HCT116 (cell line): ENCODE results near the gene TNS3. TPM values are rescaled to one million over a fixed set of nuclear protein-coding genes. Genes with fewer than 3 reads are reported as not detected.

ENCODE experiments used
- ATAC-seq: fragments of 200-7000 bp; cut with Tn5 transposase; 2 replicates; pipeline ENCODE4 v1.9.1; 2020; ENCODE audit warnings: mild to moderate bottlenecking, moderate library complexity
- BruUV-seq: library from RNA; stranded (reverse); fragments of 400-500 nt; replicated peaks from 2 replicates; lab custom pipeline; 2021; lab: Mats Ljungman, UMichigan
- CTCF ChIA-PET: fragments of 300-600 bp; sonication (Branson Sonifier 250); formaldehyde crosslinking; loops from one replicate; lab custom pipeline; 2021; ENCODE audit warnings: antibody characterized with exemption; lab: Charles Lee
- POLR2A ChIA-PET: fragments of 300-600, 350-600 bp; sonication (Branson Sonifier 250); formaldehyde crosslinking; loops from one replicate; lab custom pipeline; 2021; ENCODE audit warnings: antibody characterized with exemption; lab: Charles Lee
- RAD21 ChIA-PET, 2 experiments: fragments of 300-600 bp; sonication (Branson Sonifier 250); formaldehyde crosslinking; loops; one replicate each; lab custom pipeline; 2023; ENCODE audit warnings: low total read pairs in 2 of 2; ENCODE audit not compliant: uncharacterized antibody in 2 of 2, unreplicated experiment in 2 of 2, low non-redundant PET in 1 of 2; lab: Charles Lee
- DNase-seq: peaks from one replicate; pipeline ENCODE4 v3.0.0-alpha.2; 2010; ENCODE audit warnings: low read depth, low spot score
- H2AFZ ChIP-seq: fragments of 200-600 bp; shearing (Covaris generic), sonication (generic); 2 replicates; pipeline ENCODE4 v1.6.1; 2017; ENCODE audit warnings: low read depth, mixed run types, mixed read lengths, antibody characterized with exemption, low read length; ENCODE audit not compliant: poor library complexity, severe bottlenecking
- H3K27ac ChIP-seq: 2 replicates; pipeline ENCODE4 v1.5.1; 2012; ENCODE audit warnings: low read depth, low read length
- H3K27me3 ChIP-seq: fragments of 200-600 bp; sonication (generic); 2 replicates; pipeline ENCODE4 v1.6.1; 2016; ENCODE audit warnings: mixed run types, low read length, mixed read lengths; ENCODE audit not compliant: insufficient read depth
- H3K36me3 ChIP-seq, 2 experiments: fragments of 200-500 bp in 1 of 2; fragments of 200-600 bp in 1 of 2; sonication (Bioruptor generic) in 1 of 2; sonication (generic) in 1 of 2; 2 replicates each; pipeline versions ENCODE4 v1.5.1 to v1.6.1; 2014 to 2016; ENCODE audit warnings: low read length in 2 of 2, inconsistent platforms in 1 of 2, mixed read lengths in 1 of 2, mixed run types in 1 of 2; ENCODE audit not compliant: insufficient read depth in 2 of 2, control insufficient read depth in 1 of 2
- H3K4me1 ChIP-seq, 2 experiments: fragments of 200-600 bp in 1 of 2; sonication (generic) in 1 of 2; 2 replicates each; pipeline versions ENCODE4 v1.5.1 to v1.6.1; 2012 to 2017; ENCODE audit warnings: low read length in 2 of 2, inconsistent platforms in 1 of 2, mild to moderate bottlenecking in 1 of 2, mixed read lengths in 1 of 2, mixed run types in 1 of 2, moderate library complexity in 1 of 2; ENCODE audit not compliant: insufficient read depth in 2 of 2, control insufficient read depth in 1 of 2
- H3K4me2 ChIP-seq: fragments of 200-600 bp; sonication (generic); 2 replicates; pipeline ENCODE4 v1.6.1; 2017; ENCODE audit warnings: mixed run types, low read length, mixed read lengths
- H3K4me3 ChIP-seq, 2 experiments: fragments of 200-600 bp in 1 of 2; sonication (generic) in 1 of 2; replicated peaks in 1 of 2; 2 replicates each; pipeline ENCODE4 v1.5.1; 2011 to 2016; ENCODE audit warnings: low read length in 2 of 2, control low read depth in 1 of 2, low read depth in 1 of 2, mild to moderate bottlenecking in 1 of 2, mixed read lengths in 1 of 2, mixed run types in 1 of 2
- H3K79me2 ChIP-seq: fragments of 200-600 bp; sonication (generic); 2 replicates; pipeline ENCODE4 v1.6.1; 2017; ENCODE audit warnings: mild to moderate bottlenecking, mixed run types, low read length, moderate library complexity, mixed read lengths; ENCODE audit not compliant: insufficient read depth
- H3K9ac ChIP-seq: fragments of 200-600 bp; sonication (generic); 2 replicates; pipeline ENCODE4 v1.6.1; 2016; ENCODE audit warnings: low read length, mixed read lengths
- H3K9me2 ChIP-seq: fragments of 200-600 bp; sonication (generic), shearing (Covaris generic); 2 replicates; pipeline ENCODE4 v1.6.1; 2017; ENCODE audit warnings: mixed run types, mild to moderate bottlenecking, moderate library complexity; ENCODE audit not compliant: insufficient read depth
- H3K9me3 ChIP-seq, 2 experiments: fragments of 200-500 bp in 1 of 2; fragments of 200-600 bp in 1 of 2; sonication (Bioruptor generic) in 1 of 2; sonication (generic) in 1 of 2; 2 replicates each; pipeline ENCODE4 v1.6.1; 2014 to 2017; ENCODE audit warnings: low read length in 2 of 2, mixed read lengths in 2 of 2, inconsistent platforms in 1 of 2, low read depth in 1 of 2, mild to moderate bottlenecking in 1 of 2, mixed run types in 1 of 2, moderate library complexity in 1 of 2; ENCODE audit not compliant: control insufficient read depth in 1 of 2, insufficient read depth in 1 of 2
- H4K20me1 ChIP-seq: fragments of 200-600 bp; sonication (generic), shearing (Covaris generic); 2 replicates; pipeline ENCODE4 v1.6.1; 2017; ENCODE audit warnings: mixed run types, mild to moderate bottlenecking, moderate library complexity; ENCODE audit not compliant: insufficient read depth
- CEBPB ChIP-seq: IDR thresholded peaks from 2 replicates; pipeline ENCODE4 v1.6.1; 2012; ENCODE audit warnings: low read depth
- EGR1 ChIP-seq: IDR thresholded peaks from 2 replicates; pipeline ENCODE4 v1.6.1; 2012; ENCODE audit warnings: low read depth
- ELF1 ChIP-seq: IDR thresholded peaks from 2 replicates; pipeline ENCODE4 v1.6.1; 2012; ENCODE audit warnings: low read depth, borderline replicate concordance
- FOSL1 ChIP-seq: IDR thresholded peaks from 2 replicates; pipeline ENCODE4 v1.6.1; 2012; ENCODE audit warnings: low read depth
- POLR2A ChIP-seq: IDR thresholded peaks from 2 replicates; pipeline ENCODE4 v1.7.0; 2011; ENCODE audit warnings: borderline replicate concordance; ENCODE audit not compliant: insufficient read depth, insufficient read length; ENCODE audit errors: extremely low read depth
- POLR2AphosphoS5 ChIP-seq: IDR thresholded peaks from 2 replicates; pipeline ENCODE4 v1.6.1; 2011; ENCODE audit warnings: mild to moderate bottlenecking, low read depth, low read length, moderate library complexity
- RAD21 ChIP-seq: IDR thresholded peaks from 2 replicates; pipeline ENCODE4 v1.6.1; 2012; ENCODE audit warnings: low read depth, mild to moderate bottlenecking
- SRF ChIP-seq: IDR thresholded peaks from 2 replicates; pipeline ENCODE4 v1.6.1; 2012; ENCODE audit warnings: low read depth
- TCF7L2 ChIP-seq: IDR thresholded peaks from 2 replicates; pipeline ENCODE4 v1.7.0; 2011; ENCODE audit warnings: borderline replicate concordance, inconsistent platforms; ENCODE audit not compliant: insufficient read depth, insufficient read length; ENCODE audit errors: extremely low read depth
- ZFX ChIP-seq: fragments of 450-650 bp; IDR thresholded peaks from 2 replicates; pipeline ENCODE4 v1.6.1; 2017
- intact Hi-C: fragments of 100-400 bp; cut with micrococcal nuclease; formaldehyde crosslinking; loops from 2 replicates; pipeline ENCODE4 v1.10.0; 2022
- total RNA-seq: library from RNA; stranded (reverse); gene quantifications from one replicate; pipeline ENCODE4 v1.2.1, GENCODE V29; 2021; ENCODE audit not compliant: unreplicated experiment
- TF ChIP-seq, protein P1 (sequence below): IDR thresholded peaks from 2 replicates; pipeline ENCODE4 v1.6.1; 2012; ENCODE audit warnings: low read depth
- TF ChIP-seq, protein P2 (sequence below), 3 experiments: fragments of 200-600 bp in 1 of 3; sonication (generic) in 1 of 3; IDR thresholded peaks in 2 of 3; conservative IDR thresholded peaks in 1 of 3; 2 replicates each; pipeline ENCODE4 v1.5.1; 2012 to 2017; ENCODE audit warnings: low read depth in 2 of 3, low read length in 2 of 3, antibody characterized with exemption in 1 of 3, borderline replicate concordance in 1 of 3, control low read depth in 1 of 3, mild to moderate bottlenecking in 1 of 3, mixed read lengths in 1 of 3, mixed run types in 1 of 3, moderate library complexity in 1 of 3; ENCODE audit not compliant: insufficient read depth in 1 of 3

TNS3 gene
- total RNA-seq, 1 experiment from 2014 or later = 9.1 TPM

DNA sequence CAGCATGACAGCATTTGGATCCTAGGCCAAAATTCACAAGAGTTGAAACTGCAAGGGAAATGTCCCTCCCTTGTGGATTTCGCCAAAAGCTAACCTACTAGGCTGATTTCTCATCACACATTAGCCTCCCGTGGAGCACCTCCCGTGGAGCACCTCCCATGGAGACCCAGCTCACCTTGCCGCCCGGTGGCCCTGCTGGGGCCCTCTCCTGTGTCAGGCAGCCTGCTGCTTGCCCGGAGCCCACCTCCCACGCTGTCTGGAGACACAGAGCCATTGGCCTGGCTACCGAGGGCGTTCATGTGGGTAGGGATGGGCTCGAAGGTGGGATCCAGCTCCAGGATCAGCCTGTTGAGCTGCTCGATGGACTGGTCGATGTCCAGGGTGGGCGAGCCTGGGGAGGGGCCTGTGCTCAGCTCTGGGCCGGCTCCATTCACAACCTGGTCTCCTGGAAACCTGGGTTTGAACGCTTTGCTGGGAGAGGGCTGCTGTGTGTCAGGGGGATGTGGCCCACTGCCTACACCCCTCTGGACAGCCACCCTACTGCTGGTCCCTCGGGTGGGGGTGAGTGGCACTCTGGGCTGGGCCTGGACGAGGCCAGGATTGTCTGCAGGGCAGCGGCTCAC, 213.6 kb downstream of the TNS3 start:
- ATAC-seq (no peak), DNase-seq (no peak)
- RAD21 ChIA-PET = no interaction called here
- CTCF ChIA-PET = no interaction called here
- Histone ChIP-seq H3K4me2 (no peak overlapping the region), H4K20me1 (no peaks in the 10 kb centered on the region), H2AFZ (no peak overlapping the region), H3K27me3 (no peaks in the 10 kb centered on the region), H3K36me3 (no peaks in the 10 kb centered on the region), H3K27ac (no peak overlapping the region), H3K4me3 (no peak overlapping the region), H3K9me2 (no peaks in the 10 kb centered on the region), H3K4me1 (peaks cover 6 to 8% of the 10 kb centered on the region in 2 experiments), H3K79me2 (no peaks in the 10 kb centered on the region), H3K9ac (no peak overlapping the region), H3K9me3 (no peaks in the 10 kb centered on the region)
- no TSS peak for BruUV-seq
- TF ChIP-seq CEBPB = no peak
- POLR2A ChIA-PET = no interaction called here
- intact Hi-C loops = no loop called here

DNA sequence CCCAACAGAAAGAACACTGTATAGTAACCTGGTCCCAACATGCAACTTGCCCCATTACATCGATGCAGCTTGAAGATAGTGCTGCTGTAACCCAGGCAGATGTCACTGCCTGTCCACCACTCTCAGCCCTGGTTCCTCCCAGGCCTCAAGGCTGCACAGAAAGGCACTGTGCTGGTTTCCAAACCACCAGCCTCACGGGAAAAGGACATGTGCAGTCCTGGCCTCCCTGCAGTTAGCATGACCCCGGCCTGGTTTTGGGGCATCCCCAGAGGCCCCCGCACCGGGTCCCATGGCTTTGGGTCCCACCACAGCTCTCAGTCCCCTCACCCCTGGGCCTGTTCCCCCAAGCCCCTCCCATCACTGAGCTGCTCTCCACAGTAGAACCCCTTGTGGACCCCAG, 214.5 kb downstream of the TNS3 start:
- no peak overlapping the region for H3K4me3 ChIP-seq
- H3K27ac ChIP-seq = no peak overlapping the region
- H3K36me3 ChIP-seq = no peaks in the 10 kb centered on the region
- H3K4me1 ChIP-seq = peaks cover 7 to 9% of the 10 kb centered on the region in 2 experiments
- no peak for DNase-seq
- POLR2A ChIA-PET = no interaction called here
- H3K4me2 ChIP-seq = no peak overlapping the region
- H2AFZ ChIP-seq = no peak overlapping the region
- no peaks in the 10 kb centered on the region for H3K27me3 ChIP-seq
- CTCF ChIA-PET = no interaction called here
- no TSS peak for BruUV-seq
- intact Hi-C loops = no loop called here
- H3K9me2 ChIP-seq = no peaks in the 10 kb centered on the region
- ATAC-seq = no peak
- no peak for TF ChIP-seq ZFX
- no peak for TF ChIP-seq SRF
- TF ChIP-seq, protein P1, sequence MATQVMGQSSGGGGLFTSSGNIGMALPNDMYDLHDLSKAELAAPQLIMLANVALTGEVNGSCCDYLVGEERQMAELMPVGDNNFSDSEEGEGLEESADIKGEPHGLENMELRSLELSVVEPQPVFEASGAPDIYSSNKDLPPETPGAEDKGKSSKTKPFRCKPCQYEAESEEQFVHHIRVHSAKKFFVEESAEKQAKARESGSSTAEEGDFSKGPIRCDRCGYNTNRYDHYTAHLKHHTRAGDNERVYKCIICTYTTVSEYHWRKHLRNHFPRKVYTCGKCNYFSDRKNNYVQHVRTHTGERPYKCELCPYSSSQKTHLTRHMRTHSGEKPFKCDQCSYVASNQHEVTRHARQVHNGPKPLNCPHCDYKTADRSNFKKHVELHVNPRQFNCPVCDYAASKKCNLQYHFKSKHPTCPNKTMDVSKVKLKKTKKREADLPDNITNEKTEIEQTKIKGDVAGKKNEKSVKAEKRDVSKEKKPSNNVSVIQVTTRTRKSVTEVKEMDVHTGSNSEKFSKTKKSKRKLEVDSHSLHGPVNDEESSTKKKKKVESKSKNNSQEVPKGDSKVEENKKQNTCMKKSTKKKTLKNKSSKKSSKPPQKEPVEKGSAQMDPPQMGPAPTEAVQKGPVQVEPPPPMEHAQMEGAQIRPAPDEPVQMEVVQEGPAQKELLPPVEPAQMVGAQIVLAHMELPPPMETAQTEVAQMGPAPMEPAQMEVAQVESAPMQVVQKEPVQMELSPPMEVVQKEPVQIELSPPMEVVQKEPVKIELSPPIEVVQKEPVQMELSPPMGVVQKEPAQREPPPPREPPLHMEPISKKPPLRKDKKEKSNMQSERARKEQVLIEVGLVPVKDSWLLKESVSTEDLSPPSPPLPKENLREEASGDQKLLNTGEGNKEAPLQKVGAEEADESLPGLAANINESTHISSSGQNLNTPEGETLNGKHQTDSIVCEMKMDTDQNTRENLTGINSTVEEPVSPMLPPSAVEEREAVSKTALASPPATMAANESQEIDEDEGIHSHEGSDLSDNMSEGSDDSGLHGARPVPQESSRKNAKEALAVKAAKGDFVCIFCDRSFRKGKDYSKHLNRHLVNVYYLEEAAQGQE = no peak
- TF ChIP-seq TCF7L2 = no peak
- no peak for TF ChIP-seq EGR1
- no peak for TF ChIP-seq RAD21
- TF ChIP-seq POLR2A = no peak
- TF ChIP-seq, protein P2, sequence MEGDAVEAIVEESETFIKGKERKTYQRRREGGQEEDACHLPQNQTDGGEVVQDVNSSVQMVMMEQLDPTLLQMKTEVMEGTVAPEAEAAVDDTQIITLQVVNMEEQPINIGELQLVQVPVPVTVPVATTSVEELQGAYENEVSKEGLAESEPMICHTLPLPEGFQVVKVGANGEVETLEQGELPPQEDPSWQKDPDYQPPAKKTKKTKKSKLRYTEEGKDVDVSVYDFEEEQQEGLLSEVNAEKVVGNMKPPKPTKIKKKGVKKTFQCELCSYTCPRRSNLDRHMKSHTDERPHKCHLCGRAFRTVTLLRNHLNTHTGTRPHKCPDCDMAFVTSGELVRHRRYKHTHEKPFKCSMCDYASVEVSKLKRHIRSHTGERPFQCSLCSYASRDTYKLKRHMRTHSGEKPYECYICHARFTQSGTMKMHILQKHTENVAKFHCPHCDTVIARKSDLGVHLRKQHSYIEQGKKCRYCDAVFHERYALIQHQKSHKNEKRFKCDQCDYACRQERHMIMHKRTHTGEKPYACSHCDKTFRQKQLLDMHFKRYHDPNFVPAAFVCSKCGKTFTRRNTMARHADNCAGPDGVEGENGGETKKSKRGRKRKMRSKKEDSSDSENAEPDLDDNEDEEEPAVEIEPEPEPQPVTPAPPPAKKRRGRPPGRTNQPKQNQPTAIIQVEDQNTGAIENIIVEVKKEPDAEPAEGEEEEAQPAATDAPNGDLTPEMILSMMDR (IDR thresholded peaks at IDR 0.05 in 2 of 3, conservative IDR thresholded peaks at IDR 0.05 in 1 of 3; ENCODE audit: borderline replicate concordance in 1 of 3, insufficient read depth in 1 of 3, low read depth in 2 of 3, low read length in 2 of 3) = no peak
- TF ChIP-seq ELF1 = no peak
- TF ChIP-seq FOSL1 = no peak
- TF ChIP-seq POLR2AphosphoS5 = no peak
- H3K9me3 ChIP-seq = no peaks in the 10 kb centered on the region
- no peaks in the 10 kb centered on the region for H4K20me1 ChIP-seq
- RAD21 ChIA-PET = no interaction called here
- H3K9ac ChIP-seq = no peak overlapping the region
- no peaks in the 10 kb centered on the region for H3K79me2 ChIP-seq
